ENCODE results near the gene PARP1.

PARP1 gene

GRCh38 chr1:226401355-226402303, 6.3 kb downstream of the PARP1 start:
- no peak for TF ChIP-seq CTCF (conservative IDR thresholded peaks at IDR 0.05; ENCODE audit: low read depth, low read length)
- no peak overlapping the region for H3K4me3 ChIP-seq (ENCODE audit: low read length)
- no peak for DNase-seq (ENCODE audit: low read depth)

GRCh38 chr1:226400519-226401354, 7.2 kb downstream of the PARP1 start:
- no peak for DNase-seq (ENCODE audit: low read depth)
- TF ChIP-seq CTCF (conservative IDR thresholded peaks at IDR 0.05; ENCODE audit: low read depth, low read length): no peak
- no peak overlapping the region for H3K4me3 ChIP-seq (ENCODE audit: low read length)

- TF ChIP-seq CTCF (conservative IDR thresholded peaks at IDR 0.05; ENCODE audit: low read depth, low read length): no peak
- H3K4me3 ChIP-seq (ENCODE audit: low read length): no peak overlapping the region
Observed at GRCh38 chr1:226397955-226398636, 9.8 kb downstream of the PARP1 start.

GRCh38 chr1:226397011-226397926, 10.6 kb downstream of the PARP1 start:
- no peak for TF ChIP-seq CTCF (conservative IDR thresholded peaks at IDR 0.05; ENCODE audit: low read depth, low read length)
- DNase-seq (ENCODE audit: low read depth): no peak
- H3K4me3 ChIP-seq (ENCODE audit: low read length): no peak overlapping the region

More at GRCh38 chr1:226397955-226398636, 9.8 kb downstream of the PARP1 start:
- no peak for DNase-seq (ENCODE audit: low read depth)

GRCh38 chr1:226395753-226396152, 12.1 kb downstream of the PARP1 start:
- DNase-seq (ENCODE audit: low read depth): no peak
- no peak for TF ChIP-seq CTCF (conservative IDR thresholded peaks at IDR 0.05; ENCODE audit: low read depth, low read length)
- no peak overlapping the region for H3K4me3 ChIP-seq (ENCODE audit: low read length)

- DNase-seq (ENCODE audit: low read depth): no peak
- no peak overlapping the region for H3K4me3 ChIP-seq (ENCODE audit: low read length)
- no peak for TF ChIP-seq CTCF (conservative IDR thresholded peaks at IDR 0.05; ENCODE audit: low read depth, low read length)
Observed at GRCh38 chr1:226394462-226394861, 13.4 kb downstream of the PARP1 start.

Measured in retinal pigment epithelial cell (primary cell).